KMS-11 (cell line): ENCODE results near the gene IFNGR2.

ENCODE experiments used
- H2AFZ ChIP-seq: fragments of 200-600 bp; sonication (generic); 2 replicates; pipeline ENCODE4 v1.6.1; 2016; ENCODE audit warnings: antibody characterized with exemption, mixed run types, low read depth
- H3K27ac ChIP-seq: fragments of 200-600 bp; sonication (generic); 2 replicates; pipeline ENCODE4 v1.6.1; 2016; ENCODE audit warnings: mild to moderate bottlenecking, mixed run types
- H3K27me3 ChIP-seq: fragments of 200-600 bp; sonication (generic); 2 replicates; pipeline ENCODE4 v1.6.1; 2017; ENCODE audit warnings: mild to moderate bottlenecking, low read depth, mixed run types, moderate library complexity; ENCODE audit not compliant: insufficient read depth
- H3K36me3 ChIP-seq: fragments of 200-600 bp; sonication (generic); 2 replicates; pipeline ENCODE4 v1.6.1; 2017; ENCODE audit warnings: mild to moderate bottlenecking, mixed run types; ENCODE audit not compliant: insufficient read depth
- H3K4me1 ChIP-seq: fragments of 200-600 bp; sonication (generic); 2 replicates; pipeline ENCODE4 v1.6.1; 2016; ENCODE audit warnings: mild to moderate bottlenecking, low read depth, mixed run types; ENCODE audit not compliant: poor library complexity, severe bottlenecking
- H3K4me2 ChIP-seq: fragments of 200-600 bp; sonication (generic); 2 replicates; pipeline ENCODE4 v1.7.0; 2016; ENCODE audit warnings: mild to moderate bottlenecking, mixed run types
- H3K4me3 ChIP-seq: fragments of 200-600 bp; sonication (generic); IDR thresholded peaks from 2 replicates; pipeline ENCODE4 v1.6.1; 2017; ENCODE audit warnings: low read depth, low read length, mixed read lengths; ENCODE audit not compliant: insufficient read depth
- H3K79me2 ChIP-seq: fragments of 200-600 bp; sonication (generic); 2 replicates; pipeline ENCODE4 v1.6.1; 2016; ENCODE audit warnings: low read depth, mixed run types; ENCODE audit not compliant: insufficient read depth
- H3K9ac ChIP-seq: fragments of 200-600 bp; sonication (generic); 2 replicates; pipeline ENCODE4 v1.6.1; 2016; ENCODE audit warnings: mild to moderate bottlenecking, mixed run types
- H4K20me1 ChIP-seq: fragments of 200-600 bp; sonication (generic); 2 replicates; pipeline ENCODE4 v1.6.1; 2016; ENCODE audit warnings: mild to moderate bottlenecking, mixed run types; ENCODE audit not compliant: insufficient read depth
- TF ChIP-seq, protein P1 (sequence below): fragments of 200-600 bp; sonication (generic); conservative IDR thresholded peaks from 2 replicates; pipeline ENCODE4 v1.6.1; 2017; ENCODE audit warnings: low read depth, mild to moderate bottlenecking, antibody characterized with exemption, low read length, moderate library complexity, mixed read lengths

Gene IFNGR2

DNA sequence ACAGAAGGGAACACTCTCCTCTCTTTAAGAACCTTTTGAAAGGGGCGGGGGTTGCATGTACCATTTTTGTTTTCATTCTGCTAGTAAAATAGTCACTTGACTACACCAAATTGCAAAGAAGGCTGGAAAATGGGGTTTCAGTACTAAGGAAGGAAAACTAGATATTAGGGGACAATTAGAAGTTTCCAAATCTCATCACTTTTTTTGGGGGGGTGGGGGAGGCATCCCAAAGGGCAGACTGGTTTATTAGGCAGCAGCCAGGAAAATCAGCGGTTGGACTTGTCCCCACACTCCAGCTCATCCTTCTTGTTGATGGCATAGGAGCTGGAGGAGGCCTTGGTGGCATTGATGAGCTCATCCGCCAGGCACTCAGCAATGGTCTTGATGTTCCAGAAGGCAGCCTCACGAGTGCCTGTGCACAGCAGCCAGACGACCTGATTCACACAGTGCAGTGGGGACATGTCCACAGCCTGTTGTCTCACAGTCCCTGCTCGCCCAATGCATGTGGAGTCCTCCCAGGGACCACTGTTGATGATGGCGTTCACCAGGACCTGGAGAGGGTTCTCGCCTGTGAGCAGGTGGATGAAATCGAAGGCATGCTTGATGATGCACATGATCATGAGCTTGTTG lies 78.2 kb downstream of the IFNGR2 start:
- Histone ChIP-seq H2AFZ (no peak overlapping the region), H3K27me3 (no peaks in the 10 kb centered on the region; the same call in 1 of the 2 replicates), H4K20me1 (no peaks in the 10 kb centered on the region), H3K4me2 (no peak overlapping the region), H3K27ac (no peak overlapping the region), H3K9ac (no peak overlapping the region), H3K4me3 (no peak overlapping the region), H3K79me2 (peaks cover 16% of the 10 kb centered on the region), H3K36me3 (no peaks in the 10 kb centered on the region), H3K4me1 (peaks cover 13% of the 10 kb centered on the region)
- TF ChIP-seq, protein P1, sequence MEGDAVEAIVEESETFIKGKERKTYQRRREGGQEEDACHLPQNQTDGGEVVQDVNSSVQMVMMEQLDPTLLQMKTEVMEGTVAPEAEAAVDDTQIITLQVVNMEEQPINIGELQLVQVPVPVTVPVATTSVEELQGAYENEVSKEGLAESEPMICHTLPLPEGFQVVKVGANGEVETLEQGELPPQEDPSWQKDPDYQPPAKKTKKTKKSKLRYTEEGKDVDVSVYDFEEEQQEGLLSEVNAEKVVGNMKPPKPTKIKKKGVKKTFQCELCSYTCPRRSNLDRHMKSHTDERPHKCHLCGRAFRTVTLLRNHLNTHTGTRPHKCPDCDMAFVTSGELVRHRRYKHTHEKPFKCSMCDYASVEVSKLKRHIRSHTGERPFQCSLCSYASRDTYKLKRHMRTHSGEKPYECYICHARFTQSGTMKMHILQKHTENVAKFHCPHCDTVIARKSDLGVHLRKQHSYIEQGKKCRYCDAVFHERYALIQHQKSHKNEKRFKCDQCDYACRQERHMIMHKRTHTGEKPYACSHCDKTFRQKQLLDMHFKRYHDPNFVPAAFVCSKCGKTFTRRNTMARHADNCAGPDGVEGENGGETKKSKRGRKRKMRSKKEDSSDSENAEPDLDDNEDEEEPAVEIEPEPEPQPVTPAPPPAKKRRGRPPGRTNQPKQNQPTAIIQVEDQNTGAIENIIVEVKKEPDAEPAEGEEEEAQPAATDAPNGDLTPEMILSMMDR, result no peak
